ENCODE measurements around the gene FOXO3. TPM values are rescaled to one million over a fixed set of nuclear protein-coding genes. Genes with fewer than 3 reads are reported as not detected.

Gene FOXO3
- total and polyA plus RNA-seq, 8 donors = 50.0 to 71.1 (median 63.1) TPM

GRCh38 chr6:108707328-108707976 is 146.7 kb downstream of the FOXO3 start:
- peak in 1 of 4 donors; percentile 73 for DNase-seq
- Histone ChIP-seq H3K4me3 (no peak overlapping the region), H3K36me3 (no peaks in the 10 kb centered on the region), H3K4me1 (no peaks in the 10 kb centered on the region), H3K27ac (no peak overlapping the region), H3K27me3 (no peaks in the 10 kb centered on the region), H3K9me3 (peaks cover 5 to 9% of the 10 kb centered on the region in 2 donors)
- intact Hi-C loops (cut with DNase I) = no loop called here
- TF ChIP-seq, protein P1, sequence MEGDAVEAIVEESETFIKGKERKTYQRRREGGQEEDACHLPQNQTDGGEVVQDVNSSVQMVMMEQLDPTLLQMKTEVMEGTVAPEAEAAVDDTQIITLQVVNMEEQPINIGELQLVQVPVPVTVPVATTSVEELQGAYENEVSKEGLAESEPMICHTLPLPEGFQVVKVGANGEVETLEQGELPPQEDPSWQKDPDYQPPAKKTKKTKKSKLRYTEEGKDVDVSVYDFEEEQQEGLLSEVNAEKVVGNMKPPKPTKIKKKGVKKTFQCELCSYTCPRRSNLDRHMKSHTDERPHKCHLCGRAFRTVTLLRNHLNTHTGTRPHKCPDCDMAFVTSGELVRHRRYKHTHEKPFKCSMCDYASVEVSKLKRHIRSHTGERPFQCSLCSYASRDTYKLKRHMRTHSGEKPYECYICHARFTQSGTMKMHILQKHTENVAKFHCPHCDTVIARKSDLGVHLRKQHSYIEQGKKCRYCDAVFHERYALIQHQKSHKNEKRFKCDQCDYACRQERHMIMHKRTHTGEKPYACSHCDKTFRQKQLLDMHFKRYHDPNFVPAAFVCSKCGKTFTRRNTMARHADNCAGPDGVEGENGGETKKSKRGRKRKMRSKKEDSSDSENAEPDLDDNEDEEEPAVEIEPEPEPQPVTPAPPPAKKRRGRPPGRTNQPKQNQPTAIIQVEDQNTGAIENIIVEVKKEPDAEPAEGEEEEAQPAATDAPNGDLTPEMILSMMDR (IDR thresholded peaks at IDR 0.05) = no peak
- peak; percentile 75 for ATAC-seq

DNA sequence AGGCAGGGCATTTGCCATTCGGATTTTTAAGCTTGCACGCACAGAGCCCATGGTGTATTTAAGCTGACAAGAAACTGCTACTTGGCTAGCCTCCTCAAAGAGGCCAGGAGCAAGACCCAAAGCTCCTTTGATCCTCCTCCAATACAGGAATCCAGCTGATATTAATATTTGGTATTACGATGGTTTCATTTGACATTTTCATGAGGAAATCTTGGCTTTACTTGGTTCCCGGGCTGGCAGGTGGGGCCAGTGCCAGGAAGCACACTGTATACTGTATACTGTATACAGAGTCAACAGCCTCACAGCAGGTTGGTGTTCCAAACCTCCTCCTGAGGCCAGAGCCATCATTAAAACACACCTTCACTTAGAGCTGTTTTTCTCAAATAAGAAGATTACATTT is 149.3 kb downstream of the FOXO3 start:
- no peaks in the 10 kb centered on the region for H3K36me3 ChIP-seq
- no peaks in the 10 kb centered on the region for H3K27me3 ChIP-seq
- intact Hi-C loops (cut with DNase I) = no loop called here
- no peak for ATAC-seq
- TF ChIP-seq, protein P1 (IDR thresholded peaks at IDR 0.05) = no peak
- peaks cover 10 to 13% of the 10 kb centered on the region in 2 donors for H3K4me1 ChIP-seq
- no peak overlapping the region for H3K4me3 ChIP-seq
- no peak for DNase-seq
- H3K27ac ChIP-seq = no peak overlapping the region
- no peaks in the 10 kb centered on the region for H3K9me3 ChIP-seq

- intact Hi-C loops (cut with DNase I) = no loop called here
- H3K4me1 ChIP-seq = peaks cover 11 to 13% of the 10 kb centered on the region in 2 donors
- no peaks in the 10 kb centered on the region for H3K36me3 ChIP-seq
- no peaks in the 10 kb centered on the region for H3K9me3 ChIP-seq
- DNase-seq (no peak), ATAC-seq (no peak)
- no peak overlapping the region for H3K4me3 ChIP-seq
- H3K27ac ChIP-seq = no peak overlapping the region
- no peaks in the 10 kb centered on the region for H3K27me3 ChIP-seq
- TF ChIP-seq, protein P1 (IDR thresholded peaks at IDR 0.05) = no peak
These were observed 149.8 kb downstream of the FOXO3 start for GRCh38 chr6:108710551-108710950.

GRCh38 chr6:108711071-108711470 is 150.4 kb downstream of the FOXO3 start:
- no peak for DNase-seq
- no peak overlapping the region for H3K4me3 ChIP-seq
- peaks cover 11 to 13% of the 10 kb centered on the region in 2 donors for H3K4me1 ChIP-seq
- H3K27ac ChIP-seq = no peak overlapping the region
- H3K27me3 ChIP-seq = no peaks in the 10 kb centered on the region
- intact Hi-C loops (cut with DNase I) = no loop called here
- H3K9me3 ChIP-seq = no peaks in the 10 kb centered on the region
- TF ChIP-seq, protein P1 (IDR thresholded peaks at IDR 0.05) = no peak
- no peak for ATAC-seq
- H3K36me3 ChIP-seq = no peaks in the 10 kb centered on the region

DNA sequence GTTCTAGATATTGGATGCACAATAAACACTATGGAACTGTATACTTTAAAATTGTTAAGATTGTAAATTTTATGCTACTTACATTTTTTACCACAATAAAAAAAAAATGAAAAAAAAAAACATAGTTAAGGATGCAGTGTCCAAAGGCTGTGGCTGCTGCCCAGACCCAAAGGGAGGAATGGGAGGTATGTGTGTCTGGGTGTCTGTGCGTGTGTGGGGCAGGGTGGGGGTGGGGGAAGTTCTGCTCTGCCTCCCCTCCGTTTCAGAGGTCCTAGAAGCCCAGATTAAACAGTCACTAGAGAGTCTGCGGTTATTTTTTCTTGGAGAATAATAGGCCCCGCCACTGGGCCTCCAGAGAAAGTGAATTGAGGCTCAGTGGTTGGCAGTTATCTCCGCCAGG is 151.1 kb downstream of the FOXO3 start:
- ATAC-seq (no peak), DNase-seq (no peak)
- H3K27ac ChIP-seq = no peak overlapping the region
- H3K4me1 ChIP-seq = peaks cover 11 to 13% of the 10 kb centered on the region in 2 donors
- H3K36me3 ChIP-seq = no peaks in the 10 kb centered on the region
- intact Hi-C loops (cut with DNase I) = no loop called here
- no peaks in the 10 kb centered on the region for H3K9me3 ChIP-seq
- no peak overlapping the region for H3K4me3 ChIP-seq
- H3K27me3 ChIP-seq = no peaks in the 10 kb centered on the region
- TF ChIP-seq, protein P1 (IDR thresholded peaks at IDR 0.05) = no peak

Data from left lung (tissue), 10 donors.